Measurements from ENCODE around the gene SMPD3. TPM values are rescaled to one million over a fixed set of nuclear protein-coding genes. Genes with fewer than 3 reads are reported as not detected.

SMPD3 gene
- total RNA-seq, 1 donor: 0.86 TPM

- no peak for DNase-seq (ENCODE audit: low read depth)
- no peak overlapping the region for H3K4me3 ChIP-seq (ENCODE audit: low read depth, low read length)
- no peak for TF ChIP-seq CTCF (IDR thresholded peaks at IDR 0.05; ENCODE audit: insufficient read depth, low read depth, low read length)
Observed at GRCh38 chr16:68420366-68420942, 27.9 kb downstream of the SMPD3 start.

GRCh38 chr16:68417711-68418301, 30.5 kb downstream of the SMPD3 start:
- DNase-seq (ENCODE audit: low read depth): no peak
- H3K4me3 ChIP-seq (ENCODE audit: low read depth, low read length): no peak overlapping the region
- no peak for TF ChIP-seq CTCF (IDR thresholded peaks at IDR 0.05; ENCODE audit: insufficient read depth, low read depth, low read length)

- no peak for DNase-seq (ENCODE audit: low read depth)
- no peak overlapping the region for H3K4me3 ChIP-seq (ENCODE audit: low read depth, low read length)
- no peak for TF ChIP-seq CTCF (IDR thresholded peaks at IDR 0.05; ENCODE audit: insufficient read depth, low read depth, low read length)
Observed at GRCh38 chr16:68416057-68417046, 32.0 kb downstream of the SMPD3 start.

GRCh38 chr16:68414581-68414980, 33.7 kb downstream of the SMPD3 start:
- no peak for DNase-seq (ENCODE audit: low read depth)
- no peak for TF ChIP-seq CTCF (IDR thresholded peaks at IDR 0.05; ENCODE audit: insufficient read depth, low read depth, low read length)

GRCh38 chr16:68412061-68412460, 36.2 kb downstream of the SMPD3 start:
- no peak for TF ChIP-seq CTCF (IDR thresholded peaks at IDR 0.05; ENCODE audit: insufficient read depth, low read depth, low read length)
- no peak for DNase-seq (ENCODE audit: low read depth)
- no peak overlapping the region for H3K4me3 ChIP-seq (ENCODE audit: low read depth, low read length)

More at GRCh38 chr16:68414581-68414980, 33.7 kb downstream of the SMPD3 start:
- H3K4me3 ChIP-seq (ENCODE audit: low read depth, low read length): no peak overlapping the region

- TF ChIP-seq CTCF (IDR thresholded peaks at IDR 0.05; ENCODE audit: insufficient read depth, low read depth, low read length): no peak
- no peak overlapping the region for H3K4me3 ChIP-seq (ENCODE audit: low read depth, low read length)
- DNase-seq (ENCODE audit: low read depth): no peak
Observed at GRCh38 chr16:68411086-68411485, 37.2 kb downstream of the SMPD3 start.
